AG09309 (cell line): ENCODE results near the gene CAPN13.

Source experiments
- DNase-seq: peaks from one replicate; pipeline ENCODE4 v3.0.0-alpha.2; 2010; ENCODE audit warnings: low read depth
- H3K4me3 ChIP-seq: 2 replicates; pipeline ENCODE4 v1.5.1; 2011; ENCODE audit warnings: mild to moderate bottlenecking, low read depth, low read length, moderate library complexity; ENCODE audit not compliant: control insufficient read depth
- CTCF ChIP-seq: IDR thresholded peaks from 2 replicates; pipeline ENCODE4 v1.5.1; 2011; ENCODE audit warnings: mild to moderate bottlenecking, low read depth, low read length, inconsistent platforms; ENCODE audit not compliant: insufficient read depth, control insufficient read depth; ENCODE audit errors: missing control alignments

CAPN13 gene

GRCh38 chr2:30710461-30710860 is 96.8 kb downstream of the CAPN13 start:
- H3K4me3 ChIP-seq: no peak overlapping the region
- DNase-seq: no peak
- TF ChIP-seq CTCF: no peak

- DNase-seq: no peak
- TF ChIP-seq CTCF: no peak
- H3K4me3 ChIP-seq: no peak overlapping the region
Measured at GRCh38 chr2:30710016-30710415, 97.2 kb downstream of the CAPN13 start.

DNA sequence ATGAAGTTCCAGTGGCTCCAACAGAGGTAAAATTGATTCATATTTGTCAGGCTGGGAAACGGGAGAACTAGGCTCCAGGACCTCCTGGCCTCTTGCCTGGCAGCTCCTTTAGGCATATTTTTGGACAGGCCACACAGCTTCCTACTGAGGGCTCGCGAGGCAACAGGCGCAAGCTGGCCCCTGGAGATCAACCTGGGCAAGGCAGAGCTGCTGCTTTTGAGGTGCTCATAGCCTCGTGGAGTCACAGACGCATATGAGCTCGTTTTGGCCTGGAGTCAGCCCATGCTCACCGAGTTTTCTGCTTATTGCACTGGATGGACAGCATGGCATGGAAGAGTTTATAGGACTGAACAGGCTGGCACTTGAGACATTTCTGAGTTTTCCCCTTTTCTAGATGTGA is 97.7 kb downstream of the CAPN13 start:
- DNase-seq: no peak
- no peak overlapping the region for H3K4me3 ChIP-seq
- TF ChIP-seq CTCF: no peak

DNA sequence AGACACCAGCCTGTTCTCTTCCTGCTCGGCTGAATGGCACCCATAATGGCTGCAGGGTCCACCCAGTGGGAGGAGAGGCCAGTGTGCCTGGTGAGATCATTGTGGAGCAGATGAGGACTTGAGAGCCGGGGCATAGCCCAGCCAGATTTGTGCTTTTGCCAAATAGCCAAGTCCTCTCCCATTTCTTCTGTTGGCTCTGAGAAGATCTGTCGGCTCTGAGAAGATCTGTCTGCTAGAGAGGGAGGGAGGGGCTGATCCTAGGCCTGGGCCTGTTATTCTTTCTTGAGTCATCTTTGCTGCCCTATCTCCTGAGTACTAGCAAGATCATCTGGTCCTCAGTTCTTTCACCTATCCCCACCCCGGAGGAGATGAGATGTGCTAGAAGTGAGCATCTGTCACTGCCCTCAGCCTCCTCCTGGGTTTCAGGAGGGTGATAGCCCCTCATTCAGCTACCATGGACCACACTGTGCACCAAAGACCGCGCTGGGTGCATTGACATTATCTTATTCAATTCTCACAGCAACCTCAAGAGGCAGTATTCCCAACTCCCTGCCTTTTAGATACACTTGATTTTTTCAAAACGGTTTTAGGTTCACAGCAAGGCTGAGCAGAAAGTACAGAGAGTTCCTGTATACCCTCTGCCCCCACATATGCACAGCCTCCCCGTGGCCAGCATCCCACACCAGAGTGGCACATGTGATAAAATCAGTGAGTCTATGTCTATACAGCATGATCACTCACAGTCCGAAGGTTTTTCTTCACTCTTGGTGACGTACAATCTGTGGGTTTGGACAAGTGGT is 98.6 kb downstream of the CAPN13 start:
- peak; percentile 40 for TF ChIP-seq CTCF
- no peak for DNase-seq
- no peak overlapping the region for H3K4me3 ChIP-seq

DNA sequence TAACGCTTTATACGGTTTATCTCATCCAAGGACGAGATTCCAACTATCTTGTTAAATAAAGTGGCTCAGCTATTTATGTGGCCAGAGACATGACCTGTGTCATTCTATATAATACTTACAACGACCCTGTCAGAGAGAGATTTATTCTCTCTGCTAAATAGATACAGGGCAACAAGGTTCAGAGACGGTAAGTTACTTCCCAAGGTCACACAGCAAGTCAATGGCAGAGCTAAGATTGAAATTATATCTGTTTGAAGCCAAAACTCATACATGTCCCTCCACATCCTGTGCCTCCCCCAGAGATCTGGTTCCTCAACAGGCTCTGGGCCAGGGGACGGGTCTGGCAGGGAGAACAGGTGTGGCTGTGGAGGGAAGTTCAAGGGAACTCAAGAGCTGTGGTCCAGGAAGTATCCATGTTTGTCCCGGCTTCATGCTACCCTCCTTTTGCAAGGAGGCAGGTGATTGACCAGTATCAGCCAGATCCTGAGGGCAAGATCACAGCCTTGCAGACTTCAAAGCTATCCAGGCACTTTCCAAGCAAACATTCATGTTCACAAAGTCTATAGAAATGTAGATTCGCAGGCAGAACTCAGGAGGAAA is 99.8 kb downstream of the CAPN13 start:
- H3K4me3 ChIP-seq: no peak overlapping the region
- no peak for TF ChIP-seq CTCF
- DNase-seq: no peak

GRCh38 chr2:30706534-30707303 is 100.5 kb downstream of the CAPN13 start:
- no peak for DNase-seq
- no peak overlapping the region for H3K4me3 ChIP-seq
- TF ChIP-seq CTCF: peak; percentile 93
